SU-DHL-6 (cell line): ENCODE results near the gene SLC5A10.
"Not testable (repeated sequence)": the region's sequence is repeated elsewhere in the genome, so short reads cannot be mapped to it uniquely, and the experiment has no call there.

Experiments used
- H2AFZ ChIP-seq: fragments of 200-600 bp; sonication (generic); 2 replicates; pipeline ENCODE4 v1.6.1; 2014; ENCODE audit warnings: low read depth, mild to moderate bottlenecking, moderate library complexity, mixed read lengths, antibody characterized with exemption, low read length; ENCODE audit not compliant: severe bottlenecking
- H3F3A ChIP-seq: fragments of 200-600 bp; shearing (Covaris generic); 2 replicates; pipeline ENCODE4 v1.6.0; 2016; ENCODE audit warnings: antibody characterized with exemption, mild to moderate bottlenecking; ENCODE audit not compliant: insufficient read depth
- H3K27ac ChIP-seq: fragments of 200-600 bp; sonication (generic); 2 replicates; pipeline ENCODE4 v1.5.1; 2016; ENCODE audit warnings: low read depth, mild to moderate bottlenecking, low read length, moderate library complexity, mixed read lengths
- H3K27me3 ChIP-seq: fragments of 200-600 bp; sonication (generic), shearing (Covaris generic); 2 replicates; pipeline ENCODE4 v1.6.0; 2014; ENCODE audit warnings: mild to moderate bottlenecking, low read length
- H3K36me3 ChIP-seq: fragments of 200-600 bp; sonication (generic); 2 replicates; pipeline ENCODE4 v1.6.1; 2014; ENCODE audit warnings: mild to moderate bottlenecking, low read length, mixed read lengths
- H3K4me2 ChIP-seq: fragments of 300-600, 200-600 bp; shearing (Covaris generic), sonication (generic); 2 replicates; pipeline ENCODE4 v1.6.0; 2014; ENCODE audit warnings: low read length, low read depth, mild to moderate bottlenecking; ENCODE audit not compliant: poor library complexity, severe bottlenecking
- H3K4me3 ChIP-seq: fragments of 200-600 bp; sonication (generic); 2 replicates; pipeline ENCODE4 v1.5.1; 2014; ENCODE audit warnings: antibody characterized with exemption, low read length, mild to moderate bottlenecking, mixed read lengths; ENCODE audit not compliant: insufficient read depth, poor library complexity, severe bottlenecking
- H3K79me2 ChIP-seq: fragments of 200-600 bp; sonication (generic); 2 replicates; pipeline ENCODE4 v1.6.1; 2014; ENCODE audit warnings: mild to moderate bottlenecking, low read length, moderate library complexity; ENCODE audit not compliant: insufficient read depth
- H3K9ac ChIP-seq: fragments of 200-600 bp; sonication (generic); 2 replicates; pipeline ENCODE4 v1.7.0; 2014; ENCODE audit warnings: mild to moderate bottlenecking, low read length
- H3K9me2 ChIP-seq: fragments of 200-600 bp; sonication (generic); replicated peaks from 2 replicates; pipeline ENCODE4 v1.6.1; 2014; ENCODE audit warnings: low read length; ENCODE audit not compliant: insufficient read depth
- H3K9me3 ChIP-seq: fragments of 200-600 bp; sonication (generic); 2 replicates; pipeline ENCODE4 v1.6.1; 2014; ENCODE audit warnings: low read length, mixed read lengths; ENCODE audit not compliant: insufficient read depth
- H4K20me1 ChIP-seq: fragments of 200-600 bp; sonication (generic); 2 replicates; pipeline ENCODE4 v1.6.1; 2014; ENCODE audit warnings: low read depth, mild to moderate bottlenecking, antibody characterized with exemption, low read length, moderate library complexity, mixed read lengths
- EZH2phosphoT487 ChIP-seq: fragments of 200-600 bp; sonication (generic), shearing (Covaris generic); conservative IDR thresholded peaks from 2 replicates; pipeline ENCODE4 v1.6.1; 2018; ENCODE audit warnings: mild to moderate bottlenecking, antibody characterized with exemption, low read length, moderate library complexity, mixed read lengths
- TF ChIP-seq, protein P1 (sequence below): fragments of 200-600 bp; sonication (generic); IDR thresholded peaks from one replicate; pipeline ENCODE4 v1.5.1; 2017; ENCODE audit warnings: antibody characterized with exemption, mild to moderate bottlenecking, low read length, moderate library complexity; ENCODE audit not compliant: insufficient read depth, poor library complexity, severe bottlenecking

The SLC5A10 gene

DNA sequence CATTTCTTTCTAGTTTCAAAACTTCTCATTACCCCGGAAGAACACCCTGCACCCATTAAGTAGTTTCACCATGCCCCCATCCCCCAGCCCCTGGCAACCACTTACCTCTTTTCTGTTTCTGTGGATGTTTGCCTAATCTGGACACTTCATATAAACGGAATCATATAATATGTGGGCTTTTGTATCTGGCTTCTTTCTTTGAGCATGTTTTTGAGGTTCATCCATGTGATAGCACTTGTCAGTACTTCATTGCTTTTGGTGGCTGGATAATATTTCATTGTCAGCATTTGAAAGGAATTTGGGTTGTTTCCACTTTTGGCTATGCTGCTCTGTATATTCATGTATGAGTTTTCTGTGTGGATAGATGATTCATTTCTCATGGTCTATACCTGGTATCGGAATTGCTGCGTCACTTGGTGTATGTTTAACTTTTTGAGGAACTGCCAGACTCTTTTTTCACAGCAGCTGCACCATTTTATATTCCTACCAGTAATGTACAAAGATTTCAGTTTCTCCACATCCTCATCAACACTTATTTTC lies 30.0 kb upstream of the SLC5A10 start:
- Histone ChIP-seq H3K9me3 (no peaks in the 10 kb centered on the region), H3K4me3 (peak overlapping the region; percentile 16), H4K20me1 (no peaks in the 10 kb centered on the region), H3F3A (peaks cover 43% of the 10 kb centered on the region), H3K36me3 (peaks cover 16% of the 10 kb centered on the region; the same call in 1 of the 2 replicates), H3K9ac (peak overlapping the region; percentile 48), H3K27ac (peak overlapping the region; percentile 89), H3K9me2 (no peaks in the 10 kb centered on the region), H3K79me2 (peaks cover 41% of the 10 kb centered on the region), H3K27me3 (no peaks in the 10 kb centered on the region), H2AFZ (no peak overlapping the region), H3K4me2 (peak overlapping the region; percentile 55)
- TF ChIP-seq EZH2phosphoT487: no peak
- TF ChIP-seq, protein P1, sequence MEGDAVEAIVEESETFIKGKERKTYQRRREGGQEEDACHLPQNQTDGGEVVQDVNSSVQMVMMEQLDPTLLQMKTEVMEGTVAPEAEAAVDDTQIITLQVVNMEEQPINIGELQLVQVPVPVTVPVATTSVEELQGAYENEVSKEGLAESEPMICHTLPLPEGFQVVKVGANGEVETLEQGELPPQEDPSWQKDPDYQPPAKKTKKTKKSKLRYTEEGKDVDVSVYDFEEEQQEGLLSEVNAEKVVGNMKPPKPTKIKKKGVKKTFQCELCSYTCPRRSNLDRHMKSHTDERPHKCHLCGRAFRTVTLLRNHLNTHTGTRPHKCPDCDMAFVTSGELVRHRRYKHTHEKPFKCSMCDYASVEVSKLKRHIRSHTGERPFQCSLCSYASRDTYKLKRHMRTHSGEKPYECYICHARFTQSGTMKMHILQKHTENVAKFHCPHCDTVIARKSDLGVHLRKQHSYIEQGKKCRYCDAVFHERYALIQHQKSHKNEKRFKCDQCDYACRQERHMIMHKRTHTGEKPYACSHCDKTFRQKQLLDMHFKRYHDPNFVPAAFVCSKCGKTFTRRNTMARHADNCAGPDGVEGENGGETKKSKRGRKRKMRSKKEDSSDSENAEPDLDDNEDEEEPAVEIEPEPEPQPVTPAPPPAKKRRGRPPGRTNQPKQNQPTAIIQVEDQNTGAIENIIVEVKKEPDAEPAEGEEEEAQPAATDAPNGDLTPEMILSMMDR: no peak

- peak overlapping the region; percentile 55 for H3K4me2 ChIP-seq
- H3K27ac ChIP-seq: peak overlapping the region; percentile 89
These were observed 29.4 kb upstream of the SLC5A10 start for GRCh38 chr17:18922596-18922995.

GRCh38 chr17:18925187-18925586 lies 26.8 kb upstream of the SLC5A10 start:
- H3K9me2 ChIP-seq: no peaks in the 10 kb centered on the region
- no peaks in the 10 kb centered on the region for H3K27me3 ChIP-seq
- peaks cover 27% of the 10 kb centered on the region for H3F3A ChIP-seq
- no peak overlapping the region for H3K4me3 ChIP-seq
- H3K36me3 ChIP-seq: peaks cover 27% of the 10 kb centered on the region
- peak overlapping the region; percentile 14; the same call in 1 of the 2 replicates for H3K27ac ChIP-seq
- H3K9me3 ChIP-seq: no peaks in the 10 kb centered on the region
- H3K79me2 ChIP-seq: peaks cover 36% of the 10 kb centered on the region
- no peak for TF ChIP-seq EZH2phosphoT487
- TF ChIP-seq, protein P1: no peak
- H3K4me2 ChIP-seq: no peak overlapping the region
- no peaks in the 10 kb centered on the region for H4K20me1 ChIP-seq
- H2AFZ ChIP-seq: no peak overlapping the region
- no peak overlapping the region for H3K9ac ChIP-seq

More at GRCh38 chr17:18922596-18922995, 29.4 kb upstream of the SLC5A10 start:
- not testable (repeated sequence) for H3K9me3 ChIP-seq, H3K27me3 ChIP-seq, H2AFZ ChIP-seq, H4K20me1 ChIP-seq, H3K4me3 ChIP-seq, H3K9me2 ChIP-seq
- peaks cover 41% of the 10 kb centered on the region for H3K79me2 ChIP-seq
- peaks cover 40% of the 10 kb centered on the region for H3F3A ChIP-seq
- H3K9ac ChIP-seq: peak overlapping the region; percentile 48; the same call in 1 of the 2 replicates
- peaks cover 17% of the 10 kb centered on the region; the same call in 1 of the 2 replicates for H3K36me3 ChIP-seq

DNA sequence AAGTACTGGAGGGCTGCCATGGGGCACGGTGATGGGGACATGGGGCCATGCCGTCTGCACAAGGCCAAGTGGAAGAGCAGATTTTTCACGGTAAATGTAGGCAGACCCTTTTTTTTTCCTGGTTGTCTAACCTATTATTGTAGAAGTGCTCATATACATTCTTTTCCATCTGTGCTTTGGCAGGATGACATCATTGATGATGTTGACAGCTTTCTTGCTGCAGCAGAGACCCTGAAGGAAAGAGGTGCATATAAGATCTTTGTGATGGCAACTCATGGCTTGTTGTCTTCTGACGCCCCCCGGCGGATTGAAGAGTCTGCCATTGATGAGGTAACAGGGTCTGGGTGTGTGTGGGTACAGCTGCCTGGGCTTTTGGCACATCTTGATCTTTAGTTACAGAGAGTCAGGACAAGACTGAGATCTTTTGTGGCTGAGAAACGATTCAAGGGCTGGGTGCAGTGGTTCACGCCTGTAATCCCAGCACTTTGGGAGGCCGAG lies 23.3 kb upstream of the SLC5A10 start:
- H3K27ac ChIP-seq: peak overlapping the region; percentile 40; the same call in 1 of the 2 replicates
- H3K79me2 ChIP-seq: peaks cover 14% of the 10 kb centered on the region; the same call in 1 of the 2 replicates
- no peaks in the 10 kb centered on the region for H3K9me2 ChIP-seq
- no peak overlapping the region for H3K9ac ChIP-seq
- H2AFZ ChIP-seq: no peak overlapping the region
- H3K9me3 ChIP-seq: no peaks in the 10 kb centered on the region
- H3K27me3 ChIP-seq: no peaks in the 10 kb centered on the region
- no peak overlapping the region for H3K4me3 ChIP-seq
- H4K20me1 ChIP-seq: no peaks in the 10 kb centered on the region
- peaks cover 13% of the 10 kb centered on the region for H3F3A ChIP-seq
- no peak overlapping the region for H3K4me2 ChIP-seq
- peaks cover 35% of the 10 kb centered on the region for H3K36me3 ChIP-seq
- TF ChIP-seq EZH2phosphoT487: no peak
- TF ChIP-seq, protein P1: peak; percentile 20
